Pulmonary artery endothelial cell (primary cell): ENCODE measurements around the gene TSR1. TPM values are rescaled to one million over a fixed set of nuclear protein-coding genes. Genes with fewer than 3 reads are reported as not detected.
A peak's percentile ranks its signal among the peaks of the same experiment; 100 is the strongest.

ENCODE experiments used
- DNase-seq: peaks from one replicate; pipeline ENCODE4 v3.0.0-alpha.2; 2011; ENCODE audit warnings: low read depth, low spot score
- total RNA-seq: library from RNA; depleted of rRNA; stranded (reverse); fragments of >200 nt; gene quantifications from 2 replicates; pipeline ENCODE4 v1.2.3, GENCODE V29; 2014

Gene TSR1
- total RNA-seq, 1 donor from 2014 or later: 64.2 TPM

DNA sequence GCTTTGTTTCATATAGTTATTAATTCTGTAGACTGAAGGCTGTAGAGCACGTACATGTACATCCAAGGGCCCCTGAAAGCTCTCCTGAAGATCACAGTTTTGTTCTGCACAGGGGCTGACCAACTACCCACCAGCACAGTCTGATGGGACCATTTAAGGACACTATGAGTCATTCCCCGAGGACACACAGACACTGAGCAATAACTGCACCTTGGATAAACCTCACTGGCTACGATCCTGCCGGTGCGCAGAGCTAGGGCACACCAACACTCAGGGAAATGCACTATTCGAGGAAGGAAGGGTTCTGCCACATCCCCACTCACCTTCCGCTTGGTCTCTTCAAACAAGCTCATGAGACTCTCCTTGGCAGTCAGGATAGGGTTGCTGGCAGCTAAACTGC lies 53.0 kb downstream of the TSR1 start:
- no peak for DNase-seq

DNA sequence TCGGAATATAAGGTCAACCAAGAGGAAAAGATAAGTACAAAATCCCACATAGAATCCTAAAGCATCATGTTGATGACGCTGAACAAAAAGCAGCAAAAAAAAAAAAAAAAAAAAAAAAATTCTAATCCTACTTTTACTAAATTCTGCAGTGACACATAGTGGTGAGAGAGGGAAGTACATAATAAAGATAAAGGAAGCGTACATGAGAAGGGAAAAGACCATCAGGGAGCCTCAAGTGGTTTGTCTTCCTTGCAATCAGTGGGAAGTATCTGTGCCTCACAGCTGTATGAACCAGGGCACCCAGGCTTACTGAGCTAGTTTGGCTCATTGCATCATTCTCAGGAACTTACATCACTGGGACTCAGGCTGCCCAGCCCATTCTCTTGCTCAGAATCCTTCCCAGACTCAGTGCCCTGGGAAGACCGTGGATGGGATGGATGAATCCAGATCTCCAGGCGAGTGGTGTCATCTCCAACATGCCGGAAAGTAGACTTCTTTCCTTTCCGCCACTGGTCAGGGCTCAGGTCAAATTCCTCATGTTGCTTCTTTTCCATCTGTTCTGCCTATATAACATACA lies 53.9 kb downstream of the TSR1 start:
- DNase-seq: peak; percentile 15

DNA sequence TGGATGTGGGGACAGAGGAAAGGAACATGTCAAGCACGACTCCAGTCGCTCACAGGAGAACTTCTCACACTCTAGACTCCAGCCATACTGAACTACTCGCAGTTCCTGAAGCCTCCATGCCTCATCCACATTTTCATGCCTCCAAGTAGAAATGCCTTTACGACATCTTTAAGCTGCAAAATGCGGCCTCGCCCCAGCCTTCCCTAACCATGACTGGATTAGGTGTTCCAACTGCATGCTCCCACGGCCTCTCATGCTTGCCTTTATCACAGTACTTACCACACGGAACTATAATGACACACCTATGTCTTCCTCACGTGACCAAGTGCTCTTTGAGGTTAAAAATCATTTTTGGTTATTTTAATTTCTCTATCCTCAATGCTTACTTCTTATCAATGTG lies 56.5 kb downstream of the TSR1 start:
- no peak for DNase-seq

DNA sequence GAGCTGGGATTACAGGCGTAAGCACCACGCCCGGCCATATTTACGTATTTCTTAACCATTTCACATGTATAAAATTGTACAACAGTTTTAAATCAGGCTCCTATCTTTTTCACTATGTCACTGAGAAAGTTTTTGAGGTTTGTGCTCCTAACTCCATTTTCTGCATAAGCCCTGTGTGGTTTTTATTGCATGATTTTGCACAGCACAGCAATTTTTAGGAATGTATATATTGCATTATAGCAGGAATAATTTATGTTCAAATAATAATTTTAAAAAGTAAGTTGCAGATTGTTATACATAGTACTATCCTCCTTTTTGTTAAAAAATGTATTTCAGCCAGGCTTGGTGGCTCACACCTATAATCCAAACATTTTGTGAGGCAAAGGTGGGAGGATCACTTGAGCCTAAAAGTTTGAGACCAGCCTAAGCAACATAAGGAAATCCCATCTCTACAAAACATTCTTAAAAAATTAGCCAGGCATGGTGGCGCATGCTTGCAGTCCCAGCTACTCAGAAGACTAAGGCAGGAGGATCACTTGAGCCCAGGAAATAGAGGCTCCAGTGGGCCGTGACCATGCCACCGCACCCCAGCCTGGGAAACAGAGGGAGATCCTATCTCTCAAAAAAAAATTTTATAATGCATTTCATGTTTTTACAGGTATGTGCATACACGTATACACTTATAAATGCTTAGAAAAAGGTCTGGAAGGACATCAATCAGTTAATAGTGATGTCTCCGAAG lies 58.7 kb downstream of the TSR1 start:
- DNase-seq: no peak

DNA sequence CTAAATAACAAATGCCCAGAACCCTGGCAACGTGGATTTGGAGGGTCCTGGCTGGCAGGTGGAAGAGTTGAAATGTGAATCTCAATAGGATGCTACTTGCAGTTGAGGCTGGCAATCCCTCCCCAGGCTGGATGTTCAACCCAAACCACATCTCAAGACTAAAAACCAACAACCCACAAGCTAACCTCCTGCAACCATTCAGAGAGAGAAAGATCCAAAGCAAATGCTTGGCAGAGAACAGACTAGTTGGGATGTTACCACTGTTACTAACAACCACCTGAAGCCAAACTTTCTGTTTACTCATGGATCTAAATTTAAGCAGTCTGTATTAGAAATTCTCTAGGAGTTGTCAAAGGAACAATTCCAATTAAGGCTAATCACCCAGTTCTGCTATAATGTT lies 60.5 kb downstream of the TSR1 start:
- no peak for DNase-seq

DNA sequence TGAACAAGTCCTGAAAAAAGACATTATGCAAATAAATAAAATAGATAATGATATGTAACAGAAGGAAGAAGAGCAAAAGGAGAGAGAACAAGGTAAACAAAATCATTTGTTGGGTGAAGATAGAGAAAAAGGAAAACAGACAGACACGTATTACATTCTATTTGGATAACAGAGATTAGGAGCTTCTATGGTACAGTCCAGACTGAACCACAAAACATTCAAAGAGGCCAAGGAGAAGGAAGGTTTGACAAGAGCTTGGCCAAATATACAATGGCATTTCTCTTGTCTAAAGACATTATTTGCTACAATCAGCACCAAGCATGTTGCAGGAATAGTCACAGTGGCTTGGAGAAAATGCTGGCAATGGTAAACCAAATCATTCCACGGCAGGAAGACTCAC lies 61.8 kb downstream of the TSR1 start:
- no peak for DNase-seq

Other genes with a start within 250 kb of the TSR1 start
- gene SMG6, start 32.7 kb downstream of the TSR1 start, total RNA-seq: 24.9 and 33.0 TPM in 2 replicates
- gene SRR, start 32.5 kb downstream of the TSR1 start, total RNA-seq: 11.4 and 19.7 TPM in 2 replicates
- 34.0 and 38.1 TPM in 2 replicates for gene SGSM2, start 1.0 kb upstream of the TSR1 start, total RNA-seq
- 3.1 and 3.2 TPM in 2 replicates for gene MNT, start 64.6 kb upstream of the TSR1 start, total RNA-seq
- gene METTL16, start 175.4 kb upstream of the TSR1 start, total RNA-seq: 12.7 and 18.1 TPM in 2 replicates